Astrocyte of the cerebellum (primary cell): ENCODE measurements around the gene MEF2C.

Experiments
- DNase-seq: peaks from one replicate; pipeline ENCODE4 v3.0.0-alpha.2; 2011; ENCODE audit warnings: low read depth
- H3K4me3 ChIP-seq: 2 replicates; pipeline ENCODE4 v1.5.1; 2011; ENCODE audit warnings: mild to moderate bottlenecking, low read depth, low read length, moderate library complexity
- in situ Hi-C: cut with HindIII; loops from 2 replicates; pipeline ENCODE4 v1.10.0; 2017; ENCODE audit warnings: low sequenced_read_pairs
- TF ChIP-seq, protein P1 (sequence below): IDR thresholded peaks from 2 replicates; pipeline ENCODE4 v1.5.1; 2012; ENCODE audit warnings: low read length, low read depth, moderate library complexity, mild to moderate bottlenecking; ENCODE audit errors: missing control alignments

Gene MEF2C

DNA sequence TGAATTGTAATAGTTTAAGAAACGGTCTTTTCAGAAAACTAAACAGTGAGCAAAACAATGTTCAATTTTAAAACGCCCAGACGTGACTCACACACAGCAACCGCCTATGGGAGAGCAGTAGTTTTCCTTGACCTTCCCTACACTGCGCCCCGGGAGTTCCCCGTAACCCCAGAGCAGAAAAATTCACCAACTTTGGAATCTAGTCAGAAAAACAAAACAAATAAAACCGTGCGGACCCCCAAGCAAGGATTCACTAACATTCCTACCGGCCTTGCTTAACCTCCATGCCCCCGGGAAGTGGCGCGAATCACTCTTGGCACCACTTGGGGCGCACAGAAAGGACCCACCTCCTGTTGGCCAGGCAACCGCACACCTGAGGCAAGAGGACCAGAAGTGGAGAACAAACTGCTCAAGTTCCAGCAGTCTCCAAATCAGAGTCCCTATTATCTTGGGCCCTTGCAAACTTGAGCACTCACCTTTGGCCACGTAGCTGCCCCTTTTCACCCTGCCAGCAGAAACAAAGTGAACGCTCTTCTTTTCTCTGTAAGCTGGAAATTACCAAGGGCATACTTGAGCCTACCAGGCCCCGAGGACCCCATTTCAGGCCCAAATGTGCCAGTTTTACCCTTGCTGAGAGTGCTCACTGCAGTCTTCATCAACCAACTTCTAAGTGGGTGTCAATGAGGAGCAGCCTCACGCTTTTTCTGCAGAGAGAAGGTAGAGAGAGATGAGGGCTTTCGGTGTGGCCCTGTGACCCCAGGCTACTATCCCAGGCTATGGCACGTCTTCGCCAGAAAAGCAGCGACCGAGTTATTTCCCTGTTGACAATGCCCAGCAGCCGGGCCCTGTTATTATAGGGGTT, 189.7 kb downstream of the MEF2C start:
- TF ChIP-seq, protein P1, sequence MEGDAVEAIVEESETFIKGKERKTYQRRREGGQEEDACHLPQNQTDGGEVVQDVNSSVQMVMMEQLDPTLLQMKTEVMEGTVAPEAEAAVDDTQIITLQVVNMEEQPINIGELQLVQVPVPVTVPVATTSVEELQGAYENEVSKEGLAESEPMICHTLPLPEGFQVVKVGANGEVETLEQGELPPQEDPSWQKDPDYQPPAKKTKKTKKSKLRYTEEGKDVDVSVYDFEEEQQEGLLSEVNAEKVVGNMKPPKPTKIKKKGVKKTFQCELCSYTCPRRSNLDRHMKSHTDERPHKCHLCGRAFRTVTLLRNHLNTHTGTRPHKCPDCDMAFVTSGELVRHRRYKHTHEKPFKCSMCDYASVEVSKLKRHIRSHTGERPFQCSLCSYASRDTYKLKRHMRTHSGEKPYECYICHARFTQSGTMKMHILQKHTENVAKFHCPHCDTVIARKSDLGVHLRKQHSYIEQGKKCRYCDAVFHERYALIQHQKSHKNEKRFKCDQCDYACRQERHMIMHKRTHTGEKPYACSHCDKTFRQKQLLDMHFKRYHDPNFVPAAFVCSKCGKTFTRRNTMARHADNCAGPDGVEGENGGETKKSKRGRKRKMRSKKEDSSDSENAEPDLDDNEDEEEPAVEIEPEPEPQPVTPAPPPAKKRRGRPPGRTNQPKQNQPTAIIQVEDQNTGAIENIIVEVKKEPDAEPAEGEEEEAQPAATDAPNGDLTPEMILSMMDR: no peak
- no peak overlapping the region for H3K4me3 ChIP-seq
- in situ Hi-C loops: loop anchor here (25.0 kb wide), 1 partner anchor 1281 kb away; the partner anchor contains the start of gene CCNH
- DNase-seq: no peak

DNA sequence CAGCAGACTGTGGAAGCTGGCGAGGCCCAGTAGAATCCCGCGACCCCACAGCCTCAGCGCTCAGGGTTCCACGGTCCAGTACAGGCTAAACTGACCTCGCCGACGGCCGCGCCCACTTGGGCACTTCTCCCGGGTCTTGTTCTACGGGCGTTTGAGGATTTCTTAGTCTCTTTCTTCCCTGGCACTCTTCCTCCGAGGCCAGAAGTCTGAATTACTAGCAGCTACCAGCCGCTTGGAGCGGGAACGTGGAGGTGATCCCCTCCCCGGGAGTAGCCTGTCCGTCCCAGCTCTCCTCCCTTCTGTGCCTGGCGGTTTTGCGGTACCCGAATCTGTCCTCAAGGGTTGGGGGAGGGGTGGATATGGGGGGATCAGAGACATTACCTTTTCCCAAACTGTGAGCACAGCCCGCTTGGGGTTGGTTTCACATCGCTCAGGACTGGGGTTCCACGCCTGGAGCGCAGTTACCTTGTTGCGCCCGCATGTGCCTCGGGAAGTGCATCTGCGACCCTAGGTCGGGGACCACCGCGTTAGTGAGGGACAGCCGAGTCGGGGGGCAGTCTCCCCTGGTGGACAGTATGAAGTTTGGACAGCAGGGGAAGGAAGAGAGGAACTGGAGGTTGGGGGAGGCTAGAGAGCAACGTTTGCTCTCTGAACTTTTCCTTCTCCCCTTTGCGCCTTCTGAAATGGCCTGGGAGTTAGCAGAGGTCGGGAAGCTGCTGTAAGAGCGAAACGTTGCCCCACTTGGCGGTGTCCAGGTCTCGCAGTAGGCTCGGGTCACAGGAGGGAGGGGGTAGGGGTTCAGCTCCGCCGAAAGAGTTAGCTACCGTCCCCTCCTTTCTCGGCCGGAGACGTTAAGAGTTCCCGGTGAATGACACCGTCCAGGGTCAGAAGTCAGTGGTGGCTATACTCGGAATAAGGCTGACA, 190.8 kb downstream of the MEF2C start:
- in situ Hi-C loops: loop anchor here (25.0 kb wide), 1 partner anchor 1280 kb away; the partner anchor contains the start of gene CCNH
- peak overlapping the region; percentile 34 for H3K4me3 ChIP-seq
- TF ChIP-seq, protein P1: peak; percentile 24
- DNase-seq: no peak

DNA sequence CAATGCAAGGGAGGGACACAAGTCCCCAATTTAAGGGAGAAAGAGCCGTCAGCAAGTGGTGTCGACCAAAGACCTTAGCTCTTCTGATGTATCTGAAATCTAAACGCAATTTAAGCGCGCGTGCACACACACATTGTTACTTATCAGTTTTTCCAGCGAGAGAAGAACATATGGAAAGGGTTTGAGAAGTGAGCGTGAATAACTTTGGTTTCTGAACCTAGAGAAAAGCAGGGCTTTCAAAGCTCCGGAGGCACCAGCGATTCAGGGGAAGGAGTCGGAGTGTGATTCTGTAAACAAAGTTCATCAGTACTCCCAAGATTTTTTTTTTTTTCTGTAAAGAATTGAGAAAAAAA, 191.8 kb downstream of the MEF2C start:
- peak overlapping the region; percentile 44 for H3K4me3 ChIP-seq
- no peak for DNase-seq
- in situ Hi-C loops: loop anchor here (25.0 kb wide), 1 partner anchor 1279 kb away; the partner anchor contains the start of gene CCNH
- TF ChIP-seq, protein P1: no peak

DNA sequence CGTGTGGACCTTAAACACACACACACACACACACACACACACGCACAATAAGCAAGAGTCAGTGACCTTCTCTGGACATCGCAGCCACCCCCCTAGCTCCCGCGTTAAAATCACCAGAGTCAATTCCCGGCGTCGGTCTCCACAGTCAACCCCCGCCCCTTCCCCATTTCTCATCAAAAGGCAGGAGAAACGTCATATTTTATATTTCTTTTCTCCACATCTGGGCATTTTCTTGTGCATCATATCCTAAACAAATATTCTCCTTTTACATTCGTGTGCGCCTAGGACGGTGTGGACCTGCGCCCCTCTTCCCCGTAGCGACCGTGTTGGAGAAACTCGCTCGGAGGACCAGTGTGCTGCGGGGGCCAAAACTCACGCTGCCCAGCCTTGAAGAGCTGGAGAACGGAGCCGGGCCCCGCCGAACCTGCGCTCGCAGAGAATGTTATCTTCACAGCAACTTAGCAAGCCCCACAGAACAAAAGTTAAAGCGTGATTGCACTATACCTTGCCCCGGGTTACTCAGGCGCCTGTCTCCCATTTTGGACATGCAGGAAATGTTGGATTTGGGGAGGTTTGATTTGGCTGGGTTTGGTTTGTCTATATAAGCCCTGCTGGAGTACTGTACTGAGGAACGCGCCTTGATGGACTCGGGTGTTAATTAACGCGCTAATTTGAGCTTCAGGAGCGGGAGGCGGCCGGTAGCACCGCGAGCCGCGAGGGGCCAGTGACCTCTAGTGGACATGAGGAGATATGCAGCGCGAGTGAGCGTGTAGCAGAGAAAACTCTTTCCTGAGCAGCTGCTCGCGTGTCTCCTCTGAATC, 192.4 kb downstream of the MEF2C start:
- no peak for DNase-seq
- TF ChIP-seq, protein P1: peak; percentile 98
- H3K4me3 ChIP-seq: peak overlapping the region; percentile 44
- in situ Hi-C loops: loop anchor here (25.0 kb wide), 1 partner anchor 1278 kb away; the partner anchor contains the start of gene CCNH

DNA sequence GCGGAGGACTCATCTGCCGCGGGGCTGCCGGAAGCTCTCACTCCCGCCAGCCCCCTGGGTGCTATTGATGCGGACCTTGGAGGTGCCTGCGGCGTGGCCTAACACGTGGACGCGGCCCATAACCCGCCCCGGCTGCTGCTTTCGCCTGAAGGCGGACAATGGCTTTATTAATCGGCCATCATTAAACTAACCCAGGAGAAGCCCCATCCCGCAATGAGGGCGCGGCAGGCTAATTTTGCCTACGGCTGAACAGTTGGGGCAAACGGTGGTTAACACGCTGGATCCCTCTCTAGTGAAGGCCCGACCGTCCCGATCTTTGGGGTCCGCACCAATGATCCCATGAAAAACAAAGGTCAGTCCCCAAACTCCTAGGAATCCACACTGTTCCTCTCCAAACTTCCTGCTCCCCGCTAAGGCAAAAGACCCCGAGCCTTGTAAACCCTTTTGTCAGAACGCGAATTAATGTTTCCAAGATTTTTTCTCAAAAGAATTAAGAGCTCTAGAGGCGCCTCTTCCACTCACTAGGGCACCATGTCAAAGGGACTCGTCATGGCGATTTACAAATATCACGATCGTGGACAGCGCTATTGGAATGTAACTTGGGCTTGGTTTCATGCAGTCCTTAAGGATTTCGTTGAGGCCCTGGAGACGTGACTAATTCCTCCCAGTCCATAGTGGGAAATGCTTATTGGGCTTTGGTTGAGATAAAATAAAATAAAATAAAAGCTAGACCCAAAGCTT, 193.1 kb downstream of the MEF2C start:
- H3K4me3 ChIP-seq: peak overlapping the region; percentile 44
- no peak for DNase-seq
- TF ChIP-seq, protein P1: no peak
- in situ Hi-C loops: loop anchor here (25.0 kb wide), 1 partner anchor 1278 kb away; the partner anchor contains the start of gene CCNH
